IPS-20b (cell line): ENCODE results near the gene MBOAT1.
A peak's percentile ranks its signal among the peaks of the same experiment; 100 is the strongest.

ENCODE experiments used
- H3K27ac ChIP-seq: one replicate; pipeline ENCODE4 v1.5.1; 2013; ENCODE audit warnings: low read length
- H3K27me3 ChIP-seq: 2 replicates; pipeline ENCODE4 v1.6.1; 2013; ENCODE audit warnings: mild to moderate bottlenecking, low read length, inconsistent platforms; ENCODE audit not compliant: insufficient read depth
- H3K36me3 ChIP-seq: 2 replicates; pipeline ENCODE4 v1.6.1; 2013; ENCODE audit warnings: low read depth, mild to moderate bottlenecking, inconsistent platforms, low read length, moderate library complexity; ENCODE audit not compliant: insufficient read depth
- H3K4me1 ChIP-seq: 2 replicates; pipeline ENCODE4 v1.6.1; 2013; ENCODE audit warnings: mild to moderate bottlenecking, control low read depth, inconsistent platforms, low read length, moderate library complexity; ENCODE audit not compliant: insufficient read depth
- H3K4me3 ChIP-seq: 2 replicates; pipeline ENCODE4 v1.5.1; 2013; ENCODE audit warnings: mild to moderate bottlenecking, low read length, inconsistent platforms
- H3K9ac ChIP-seq: 2 replicates; pipeline ENCODE4 v1.6.1; 2013; ENCODE audit warnings: low read depth, mild to moderate bottlenecking, inconsistent platforms, low read length, moderate library complexity
- H3K9me3 ChIP-seq: 2 replicates; pipeline ENCODE4 v1.6.1; 2013; ENCODE audit warnings: mild to moderate bottlenecking, low read depth, low read length, inconsistent platforms; ENCODE audit not compliant: insufficient read depth

MBOAT1 gene

DNA sequence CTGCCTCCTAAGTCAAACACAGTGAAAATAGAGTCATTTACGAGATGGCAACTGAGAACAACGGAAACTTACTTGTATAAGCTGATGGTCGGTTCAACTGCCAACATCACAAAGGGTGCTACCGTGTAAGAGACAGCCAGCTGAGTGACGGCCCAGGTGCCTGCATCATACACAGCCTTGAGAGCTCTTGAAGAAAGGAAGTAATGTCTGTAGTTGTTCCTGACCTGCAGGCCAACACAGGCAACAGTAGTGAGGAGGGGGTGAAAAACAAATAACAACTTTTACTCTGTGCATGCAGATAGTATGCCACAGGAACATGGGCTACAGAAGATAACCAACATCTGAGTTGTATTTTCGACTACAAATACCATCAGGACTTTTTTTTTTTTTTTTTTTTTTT is 102.7 kb downstream of the MBOAT1 start:
- Histone ChIP-seq H3K36me3 (no peaks in the 10 kb centered on the region), H3K4me3 (no peak overlapping the region), H3K9me3 (no peaks in the 10 kb centered on the region), H3K27ac (no peak overlapping the region), H3K4me1 (no peaks in the 10 kb centered on the region), H3K9ac (no peak overlapping the region), H3K27me3 (no peaks in the 10 kb centered on the region)

GRCh38 chr6:20105838-20106237 is 106.4 kb downstream of the MBOAT1 start:
- Histone ChIP-seq H3K4me1 (no peaks in the 10 kb centered on the region), H3K36me3 (no peaks in the 10 kb centered on the region)

GRCh38 chr6:20104696-20105095 is 107.6 kb downstream of the MBOAT1 start:
- Histone ChIP-seq H3K36me3 (no peaks in the 10 kb centered on the region), H3K4me1 (no peaks in the 10 kb centered on the region), H3K4me3 (no peak overlapping the region), H3K27me3 (no peaks in the 10 kb centered on the region), H3K9me3 (no peaks in the 10 kb centered on the region), H3K9ac (no peak overlapping the region), H3K27ac (no peak overlapping the region)

More at GRCh38 chr6:20105838-20106237, 106.4 kb downstream of the MBOAT1 start:
- no peak overlapping the region for H3K4me3 ChIP-seq
- no peak overlapping the region for H3K9ac ChIP-seq
- H3K27me3 ChIP-seq = no peaks in the 10 kb centered on the region
- H3K27ac ChIP-seq = no peak overlapping the region
- H3K9me3 ChIP-seq = no peaks in the 10 kb centered on the region

GRCh38 chr6:20102397-20103073 is 109.7 kb downstream of the MBOAT1 start:
- Histone ChIP-seq H3K4me1 (0 out of 2 replicates have a peak, but pooled peaks cover 5% of the 10 kb centered on the region), H3K9ac (no peak overlapping the region), H3K27me3 (no peaks in the 10 kb centered on the region), H3K9me3 (no peaks in the 10 kb centered on the region), H3K27ac (no peak overlapping the region), H3K36me3 (no peaks in the 10 kb centered on the region), H3K4me3 (no peak overlapping the region)

- Histone ChIP-seq H3K4me1 (0 out of 2 replicates have a peak, but pooled peaks cover 5% of the 10 kb centered on the region), H3K27me3 (no peaks in the 10 kb centered on the region)
These were observed 113.1 kb downstream of the MBOAT1 start for GRCh38 chr6:20099156-20099555.

GRCh38 chr6:20098267-20098876 is 113.9 kb downstream of the MBOAT1 start:
- no peaks in the 10 kb centered on the region for H3K36me3 ChIP-seq
- H3K27me3 ChIP-seq = no peaks in the 10 kb centered on the region
- H3K4me3 ChIP-seq = no peak overlapping the region
- H3K27ac ChIP-seq = no peak overlapping the region
- H3K4me1 ChIP-seq = peaks cover 10% of the 10 kb centered on the region; the same call in 1 of the 2 replicates
- H3K9me3 ChIP-seq = no peaks in the 10 kb centered on the region
- H3K9ac ChIP-seq = no peak overlapping the region

More at GRCh38 chr6:20099156-20099555, 113.1 kb downstream of the MBOAT1 start:
- Histone ChIP-seq H3K36me3 (no peaks in the 10 kb centered on the region), H3K4me3 (no peak overlapping the region), H3K9me3 (no peaks in the 10 kb centered on the region), H3K27ac (no peak overlapping the region), H3K9ac (no peak overlapping the region)

DNA sequence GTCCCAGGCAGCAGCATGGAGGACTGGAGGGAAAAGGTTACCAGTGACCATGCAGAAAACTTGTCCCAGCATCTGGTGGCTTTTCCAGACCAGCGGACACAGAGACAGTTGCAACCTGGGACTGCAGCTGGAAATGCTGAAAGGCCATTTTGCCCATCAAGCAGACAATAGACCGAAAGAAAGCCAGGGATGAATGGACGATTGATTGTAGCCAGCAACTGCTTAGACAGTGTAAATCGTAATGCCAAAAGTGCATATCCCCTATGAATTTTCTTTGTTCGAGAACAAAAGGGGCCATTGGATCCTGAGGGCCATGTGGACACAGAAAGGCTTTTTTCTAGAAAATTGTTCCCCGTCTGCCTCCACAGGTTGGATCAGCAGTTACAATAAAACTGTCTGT is 115.7 kb downstream of the MBOAT1 start:
- no peak overlapping the region for H3K9ac ChIP-seq
- H3K4me1 ChIP-seq = peaks cover 23% of the 10 kb centered on the region
- no peaks in the 10 kb centered on the region for H3K9me3 ChIP-seq
- no peak overlapping the region for H3K27ac ChIP-seq
- no peaks in the 10 kb centered on the region for H3K36me3 ChIP-seq
- no peaks in the 10 kb centered on the region for H3K27me3 ChIP-seq
- H3K4me3 ChIP-seq = no peak overlapping the region

- Histone ChIP-seq H3K9ac (no peak overlapping the region), H3K4me1 (peaks cover 23% of the 10 kb centered on the region), H3K27ac (no peak overlapping the region), H3K27me3 (no peaks in the 10 kb centered on the region), H3K4me3 (no peak overlapping the region), H3K36me3 (no peaks in the 10 kb centered on the region), H3K9me3 (no peaks in the 10 kb centered on the region)
These were observed 116.8 kb downstream of the MBOAT1 start for GRCh38 chr6:20095436-20095835.

DNA sequence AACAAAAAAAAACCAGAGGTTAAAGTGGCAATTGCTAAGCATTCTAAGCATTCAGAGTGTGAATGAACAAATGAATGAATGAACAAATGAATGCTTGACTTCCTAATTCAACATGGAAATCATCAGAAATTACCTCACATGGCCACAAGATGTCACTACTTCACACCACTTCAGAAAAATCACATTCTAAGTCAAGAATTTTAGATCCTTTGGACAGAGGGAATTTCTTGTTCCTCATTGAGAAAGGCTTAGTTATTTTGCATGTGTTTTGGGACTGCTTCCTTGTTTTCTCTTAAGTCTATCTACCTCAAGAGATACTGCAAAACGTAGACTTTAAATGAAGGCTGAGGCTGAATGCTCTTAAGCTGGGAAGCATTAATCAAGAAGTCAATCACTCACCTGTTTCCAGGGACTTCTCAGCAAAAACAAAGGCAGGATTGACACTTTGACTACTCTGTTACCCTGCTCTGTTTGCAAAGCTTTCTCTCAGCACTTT is 120.2 kb downstream of the MBOAT1 start:
- peaks cover 18% of the 10 kb centered on the region for H3K4me1 ChIP-seq
- H3K9ac ChIP-seq = no peak overlapping the region
- no peaks in the 10 kb centered on the region for H3K27me3 ChIP-seq
- H3K4me3 ChIP-seq = peak overlapping the region; percentile 4; the same call in 1 of the 2 replicates
- H3K9me3 ChIP-seq = peaks cover 2% of the 10 kb centered on the region
- no peaks in the 10 kb centered on the region for H3K36me3 ChIP-seq
- H3K27ac ChIP-seq = no peak overlapping the region

DNA sequence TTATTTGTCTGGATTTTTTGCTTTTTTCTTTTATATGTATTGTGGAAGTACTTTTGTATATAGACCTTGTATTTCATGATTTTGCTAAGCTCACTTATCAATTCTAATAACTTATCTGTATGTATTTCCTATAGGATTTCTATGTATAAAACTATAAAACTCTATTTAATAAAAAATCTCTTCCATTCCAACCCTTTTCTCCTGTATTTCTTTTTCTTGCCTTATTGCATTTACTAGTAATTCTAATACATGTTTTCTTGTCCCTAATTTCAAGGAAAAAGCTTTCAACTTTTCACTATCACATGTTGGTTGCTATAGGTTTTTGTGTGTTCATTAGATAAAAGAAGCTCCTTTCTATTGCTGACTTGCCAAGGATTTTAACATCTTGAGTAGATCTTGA is 125.3 kb downstream of the MBOAT1 start:
- no peak overlapping the region for H3K4me3 ChIP-seq
- peaks cover 11% of the 10 kb centered on the region for H3K9me3 ChIP-seq
- H3K27me3 ChIP-seq = no peaks in the 10 kb centered on the region
- H3K27ac ChIP-seq = no peak overlapping the region
- H3K4me1 ChIP-seq = no peaks in the 10 kb centered on the region
- H3K9ac ChIP-seq = no peak overlapping the region
- H3K36me3 ChIP-seq = no peaks in the 10 kb centered on the region

- Histone ChIP-seq H3K27me3 (no peaks in the 10 kb centered on the region), H3K4me1 (no peaks in the 10 kb centered on the region), H3K27ac (no peak overlapping the region), H3K9ac (no peak overlapping the region), H3K4me3 (no peak overlapping the region), H3K9me3 (peaks cover 11% of the 10 kb centered on the region), H3K36me3 (no peaks in the 10 kb centered on the region)
These were observed 126.5 kb downstream of the MBOAT1 start for GRCh38 chr6:20085817-20086216.

DNA sequence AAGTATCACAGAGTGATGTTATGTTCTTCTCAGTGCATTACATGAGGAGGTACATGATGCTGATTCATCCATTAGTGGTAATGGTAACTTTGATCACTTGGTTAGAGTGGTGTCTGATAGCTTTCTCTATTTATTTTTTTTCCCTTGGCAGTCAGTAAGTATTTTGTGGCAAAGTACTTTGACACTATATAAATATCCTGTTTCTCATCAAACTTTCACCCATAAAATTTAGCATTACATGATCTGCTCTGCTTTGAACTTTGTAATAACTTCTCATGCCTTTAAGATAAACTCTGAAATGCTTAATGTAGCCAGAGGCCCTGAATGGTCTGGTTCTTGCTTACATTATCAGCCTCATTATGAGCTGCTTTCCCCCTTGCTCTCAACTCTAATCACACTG is 127.9 kb downstream of the MBOAT1 start:
- H3K9me3 ChIP-seq = peaks cover 11% of the 10 kb centered on the region
- no peaks in the 10 kb centered on the region for H3K4me1 ChIP-seq
- H3K27ac ChIP-seq = no peak overlapping the region
- H3K36me3 ChIP-seq = no peaks in the 10 kb centered on the region
- no peaks in the 10 kb centered on the region for H3K27me3 ChIP-seq
- no peak overlapping the region for H3K9ac ChIP-seq
- no peak overlapping the region for H3K4me3 ChIP-seq
